IMR-90 (cell line): ENCODE measurements around the gene CCDC7. TPM values are rescaled to one million over a fixed set of nuclear protein-coding genes. Genes with fewer than 3 reads are reported as not detected.

Source experiments
- ATAC-seq: fragments of 200-7000 bp; cut with Tn5 transposase; 2 replicates; pipeline ENCODE4 v1.9.1; 2020; ENCODE audit warnings: low read depth, mild to moderate bottlenecking, moderate library complexity
- BruUV-seq: library from RNA; stranded (reverse); fragments of 400-500 nt; replicated peaks from 2 replicates; lab custom pipeline; 2021; lab: Mats Ljungman, UMichigan
- CTCF ChIA-PET: fragments of 300-600 bp; formaldehyde crosslinking; extraction: SDS; loops from one replicate; lab custom pipeline; 2021; ENCODE audit warnings: antibody characterized with exemption; lab: Yijun Ruan, JAX
- POLR2A ChIA-PET: fragments of 300-600 bp; sonication (Branson Sonifier 250); formaldehyde crosslinking; loops from one replicate; lab custom pipeline; 2022; ENCODE audit warnings: antibody characterized with exemption; ENCODE audit not compliant: unreplicated experiment; lab: Charles Lee
- DNase-seq: peaks from one replicate; pipeline ENCODE4 v3.0.0; 2013
- H2AFZ ChIP-seq: replicated peaks from 2 replicates; pipeline ENCODE3; 2013; ENCODE audit warnings: low read length, mild to moderate bottlenecking; ENCODE audit not compliant: poor library complexity
- H2AK5ac ChIP-seq: 2 replicates; pipeline ENCODE4 v1.6.1; 2013; ENCODE audit warnings: low read depth, low read length, inconsistent platforms
- H2AK9ac ChIP-seq: replicated peaks from 2 replicates; pipeline ENCODE3; 2013; ENCODE audit warnings: mild to moderate bottlenecking, low read depth, low read length, moderate library complexity; ENCODE audit not compliant: poor library complexity
- H2BK120ac ChIP-seq: 2 replicates; pipeline ENCODE4 v1.6.1; 2013; ENCODE audit warnings: low read depth, low read length, inconsistent platforms
- H2BK15ac ChIP-seq: 3 replicates; pipeline ENCODE4 v1.6.1; 2013; ENCODE audit warnings: low read depth, low read length, inconsistent platforms
- H2BK20ac ChIP-seq: 2 replicates; pipeline ENCODE4 v1.6.1; 2013; ENCODE audit warnings: low read depth, mild to moderate bottlenecking, inconsistent platforms, low read length, moderate library complexity
- H2BK5ac ChIP-seq: 2 replicates; pipeline ENCODE4 v1.6.1; 2013; ENCODE audit warnings: mild to moderate bottlenecking, low read depth, low read length, inconsistent platforms; ENCODE audit not compliant: poor library complexity, severe bottlenecking
- H3K14ac ChIP-seq: replicated peaks from 2 replicates; pipeline ENCODE4 v1.6.1; 2013; ENCODE audit warnings: low read depth, low read length, inconsistent platforms
- H3K18ac ChIP-seq: 2 replicates; pipeline ENCODE4 v1.6.1; 2013; ENCODE audit warnings: low read depth, low read length, control low read depth
- H3K23ac ChIP-seq: 2 replicates; pipeline ENCODE4 v1.6.1; 2013; ENCODE audit warnings: low read depth, low read length, inconsistent platforms
- H3K27ac ChIP-seq: 2 replicates; pipeline ENCODE4 v1.5.1; 2013; ENCODE audit warnings: mild to moderate bottlenecking, control low read depth, low read length; ENCODE audit not compliant: insufficient read depth
- H3K27me3 ChIP-seq: 2 replicates; pipeline ENCODE4 v1.6.1; 2013; ENCODE audit warnings: low read length; ENCODE audit not compliant: control insufficient read depth, insufficient read depth
- H3K36me3 ChIP-seq: 2 replicates; pipeline ENCODE4 v1.6.1; 2013; ENCODE audit warnings: low read length, mixed read lengths; ENCODE audit not compliant: control insufficient read depth, insufficient read depth
- H3K4ac ChIP-seq: 2 replicates; pipeline ENCODE4 v1.6.1; 2013; ENCODE audit warnings: low read depth, low read length, inconsistent platforms
- H3K4me1 ChIP-seq: 2 replicates; pipeline ENCODE4 v1.6.1; 2013; ENCODE audit warnings: low read length, mixed read lengths; ENCODE audit not compliant: control insufficient read depth, insufficient read depth
- H3K4me2 ChIP-seq: 2 replicates; pipeline ENCODE4 v1.6.1; 2013; ENCODE audit warnings: low read depth, mild to moderate bottlenecking, control low read depth, low read length, moderate library complexity
- H3K4me3 ChIP-seq: 2 replicates; pipeline ENCODE4 v1.5.1; 2013; ENCODE audit warnings: low read depth, mild to moderate bottlenecking, control low read depth, low read length, moderate library complexity; ENCODE audit not compliant: insufficient read depth
- H3K56ac ChIP-seq: 2 replicates; pipeline ENCODE4 v1.6.1; 2013; ENCODE audit warnings: low read length, inconsistent platforms; ENCODE audit not compliant: insufficient read depth; ENCODE audit errors: extremely low read depth
- H3K79me1 ChIP-seq, 2 experiments: 2 replicates each; pipeline ENCODE4 v1.6.1; 2013; ENCODE audit warnings: low read length in 2 of 2, inconsistent platforms in 1 of 2, low read depth in 1 of 2
- H3K9ac ChIP-seq: 2 replicates; pipeline ENCODE4 v1.6.1; 2013; ENCODE audit warnings: low read depth, low read length, control low read depth
- H3K9me1 ChIP-seq: 2 replicates; pipeline ENCODE4 v1.6.1; 2013; ENCODE audit warnings: low read length, inconsistent platforms; ENCODE audit not compliant: insufficient read depth
- H3K9me3 ChIP-seq: 2 replicates; pipeline ENCODE4 v1.6.1; 2013; ENCODE audit warnings: low read length; ENCODE audit not compliant: control insufficient read depth, insufficient read depth
- H4K20me1 ChIP-seq: 2 replicates; pipeline ENCODE4 v1.6.1; 2013; ENCODE audit warnings: low read length, inconsistent platforms; ENCODE audit not compliant: insufficient read depth
- H4K5ac ChIP-seq: 2 replicates; pipeline ENCODE4 v1.6.1; 2013; ENCODE audit warnings: mild to moderate bottlenecking, low read depth, low read length, control low read depth
- H4K8ac ChIP-seq, 2 experiments: 2 replicates each; pipeline ENCODE4 v1.6.1; 2013; ENCODE audit warnings: low read depth in 2 of 2, low read length in 2 of 2, control low read depth in 1 of 2, inconsistent platforms in 1 of 2
- H4K91ac ChIP-seq: 2 replicates; pipeline ENCODE4 v1.6.1; 2013; ENCODE audit warnings: low read depth, low read length, inconsistent platforms; ENCODE audit not compliant: insufficient read depth
- BHLHE40 ChIP-seq: fragments of 150-350 bp; IDR thresholded peaks from 2 replicates; pipeline ENCODE4 v1.6.1; 2016; ENCODE audit warnings: mild to moderate bottlenecking, low read depth, low read length
- CEBPB ChIP-seq: IDR thresholded peaks from 2 replicates; pipeline ENCODE4 v1.6.1; 2012; ENCODE audit warnings: low read depth, low read length, improper control_type of control experiment
- CHD1 ChIP-seq: IDR thresholded peaks from 2 replicates; pipeline ENCODE4 v1.6.1; 2012; ENCODE audit warnings: low read depth, low read length, improper control_type of control experiment
- FOS ChIP-seq: fragments of 150-350 bp; IDR thresholded peaks from 2 replicates; pipeline ENCODE4 v1.6.1; 2016; ENCODE audit warnings: low read depth, low read length
- MAFK ChIP-seq: IDR thresholded peaks from 2 replicates; pipeline ENCODE4 v1.6.1; 2012; ENCODE audit warnings: low read depth, low read length, improper control_type of control experiment
- MAZ ChIP-seq: IDR thresholded peaks from 2 replicates; pipeline ENCODE4 v1.6.1; 2012; ENCODE audit warnings: low read depth, mild to moderate bottlenecking, low read length, improper control_type of control experiment, moderate library complexity, borderline replicate concordance
- MXI1 ChIP-seq: IDR thresholded peaks from 2 replicates; pipeline ENCODE4 v1.6.1; 2012; ENCODE audit warnings: low read depth, mild to moderate bottlenecking, low read length, moderate library complexity, borderline replicate concordance
- NFE2L2 ChIP-seq: fragments of 150-350 bp; IDR thresholded peaks from 2 replicates; pipeline ENCODE4 v1.6.1; 2016; ENCODE audit warnings: low read depth, mild to moderate bottlenecking, low read length
- POLR2A ChIP-seq: IDR thresholded peaks from 2 replicates; pipeline ENCODE4 v1.6.1; 2012; ENCODE audit warnings: mild to moderate bottlenecking, low read depth, low read length
- RAD21 ChIP-seq: IDR thresholded peaks from 2 replicates; pipeline ENCODE4 v1.6.1; 2012; ENCODE audit warnings: low read length, improper control_type of control experiment
- RCOR1 ChIP-seq: IDR thresholded peaks from 2 replicates; pipeline ENCODE4 v1.6.1; 2012; ENCODE audit warnings: mild to moderate bottlenecking, low read length, improper control_type of control experiment; ENCODE audit not compliant: insufficient replicate concordance
- RFX5 ChIP-seq: IDR thresholded peaks from 2 replicates; pipeline ENCODE4 v1.8.0; 2012; ENCODE audit warnings: low read depth, mild to moderate bottlenecking, low read length, moderate library complexity
- WGBS, 2 experiments: methylation state at CpG; one replicate each; pipeline versions ENCODE4 v1.1.5 to v1.1.7; 2013; ENCODE audit warnings: missing lambda C conversion rate in 2 of 2; ENCODE audit not compliant: insufficient read length in 1 of 2; ENCODE audit errors: extremely low coverage in 2 of 2; 5-methylcytosine and 5-hydroxymethylcytosine counted together
- dilution Hi-C: fragments of 300-500 bp; cut with HindIII; formaldehyde crosslinking; loops from one replicate; pipeline ENCODE4 v1.14.3; 2018; ENCODE audit warnings: low sequenced_read_pairs; ENCODE audit not compliant: unreplicated experiment
- in situ Hi-C: fragments of 300-500 bp; cut with MboI; formaldehyde crosslinking; loops from 3 replicates; pipeline ENCODE4 v1.14.3; 2019; ENCODE audit warnings: low sequenced_read_pairs, inconsistent platforms, mixed read lengths
- intact Hi-C: fragments of 100-400 bp; cut with micrococcal nuclease; formaldehyde crosslinking; loops from 2 replicates; pipeline ENCODE4 v1.10.0; 2022
- polyA plus RNA-seq, 3 experiments: library from polyadenylated mRNA; depleted of rRNA; stranded (reverse); fragments of >200 nt; gene quantifications; 2 replicates each; pipeline ENCODE4 v1.2.3, GENCODE V29; 2012; ENCODE audit warnings: low replicate concordance in 1 of 3
- total RNA-seq: library from RNA; depleted of rRNA; stranded (reverse); fragments of >200 nt; gene quantifications from 2 replicates; pipeline ENCODE4 v1.2.3, GENCODE V29; 2012
- TF ChIP-seq, protein P1 (sequence below): conservative IDR thresholded peaks from 2 replicates; pipeline ENCODE4 v1.5.1; 2012; ENCODE audit warnings: mild to moderate bottlenecking, low read depth, low read length, improper control_type of control experiment
- TF ChIP-seq, protein P2 (sequence below): fragments of 150-350 bp; IDR thresholded peaks from 2 replicates; pipeline ENCODE4 v1.6.1; 2016; ENCODE audit warnings: low read depth, mild to moderate bottlenecking, low read length, moderate library complexity, borderline replicate concordance

CCDC7 gene
- total and polyA plus RNA-seq, 2 of the 4 experiments (the other 2 are of a cell fraction) = 0.74 to 4.3 TPM

DNA sequence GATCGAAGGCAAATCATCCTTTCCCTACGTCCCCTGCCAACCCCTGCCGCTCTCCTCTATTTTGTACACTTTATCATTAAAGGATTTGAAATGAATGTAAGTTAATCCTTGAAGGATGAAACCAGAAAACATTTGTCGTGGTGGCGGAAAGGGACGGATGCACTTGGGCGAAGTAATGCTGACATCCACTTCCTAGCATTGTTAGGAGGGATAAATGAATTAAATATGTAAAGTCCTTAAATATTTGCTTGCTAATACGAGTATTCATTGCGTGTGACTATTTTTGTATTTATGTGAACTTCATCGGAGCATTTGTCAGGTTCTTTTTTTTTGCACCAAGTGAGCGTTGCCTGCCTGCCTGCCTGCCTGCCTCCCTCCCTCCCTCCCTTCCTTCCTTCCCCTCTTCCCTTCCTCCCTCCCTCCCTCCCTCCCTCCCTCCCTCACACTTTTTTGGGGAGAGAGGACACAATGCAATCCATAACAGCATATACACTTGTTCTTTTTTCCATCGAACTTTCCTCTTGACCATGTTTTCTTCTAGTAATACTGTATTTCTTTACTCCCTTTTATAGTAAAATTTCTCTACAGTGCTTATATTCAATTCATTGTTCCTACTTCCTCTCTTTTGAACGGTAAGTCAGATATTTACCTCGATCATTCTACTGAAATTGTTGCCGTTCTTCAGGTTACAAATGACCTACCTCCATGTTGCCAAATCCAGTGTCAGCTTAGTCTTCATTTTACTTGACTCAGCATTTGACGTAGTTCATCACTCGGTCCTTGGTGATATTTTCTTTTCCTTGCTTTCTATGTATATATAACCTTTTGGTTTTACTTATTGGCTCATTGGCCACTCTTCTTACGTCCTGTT, 831 bp downstream of the CCDC7 start:
- DNase-seq = peak; percentile 22
- CTCF ChIA-PET = interaction anchor here (1.7 kb wide), 1 partner anchor 7 kb away, joined by 4 read pairs; no protein-coding TSS in a partner anchor
- WGBS, 2 experiments = 0% methylated on average over 4 of the region's 18 CpGs; no CpG with 5 or more reads in 1 of the 2 experiments
- H3K23ac ChIP-seq = peak overlapping the region; percentile 91
- POLR2A ChIA-PET = no interaction called here
- H3K9me3 ChIP-seq = no peaks in the 10 kb centered on the region
- peak overlapping the region; percentile 96 to 99 for H4K8ac ChIP-seq
- H3K14ac ChIP-seq = peak overlapping the region; percentile 99
- no peaks in the 10 kb centered on the region for H3K27me3 ChIP-seq
- no peaks in the 10 kb centered on the region for H3K36me3 ChIP-seq
- ATAC-seq = peak; percentile 8
- H3K79me1 ChIP-seq = peaks cover 13 to 16% of the 10 kb centered on the region in 2 experiments
- peak overlapping the region; percentile 82 for H3K9ac ChIP-seq
- no TSS peak for BruUV-seq
- H2AFZ ChIP-seq = peak overlapping the region; percentile 95
- peak overlapping the region; percentile 83 for H2BK20ac ChIP-seq
- peak overlapping the region; percentile 56 for H3K4me3 ChIP-seq
- H3K4ac ChIP-seq = peak overlapping the region; percentile 97
- intact Hi-C loops (loop anchor here (1.0 to 2.0 kb wide), 4 partner anchors 29 to 562 kb away; no protein-coding TSS in a partner anchor), in situ Hi-C loops (no loop called here), dilution Hi-C loops (no loop called here)
- no peaks in the 10 kb centered on the region for H3K9me1 ChIP-seq
- H4K91ac ChIP-seq = peak overlapping the region; percentile 78
- peak overlapping the region; percentile 84 for H2BK5ac ChIP-seq
- H3K18ac ChIP-seq = peak overlapping the region; percentile 91
- peak overlapping the region; percentile 87 for H3K27ac ChIP-seq
- peak overlapping the region; percentile 92 for H2BK120ac ChIP-seq
- peak overlapping the region; percentile 72 for H2AK5ac ChIP-seq
- peak overlapping the region; percentile 95 for H3K4me2 ChIP-seq
- peak overlapping the region; percentile 97 for H4K5ac ChIP-seq
- H2BK15ac ChIP-seq = peak overlapping the region; percentile 71; the same call in 1 of the 3 replicates
- no peaks in the 10 kb centered on the region; the same call in 1 of the 2 replicates for H3K4me1 ChIP-seq
- H3K56ac ChIP-seq = peak overlapping the region; percentile 97
- no peaks in the 10 kb centered on the region for H4K20me1 ChIP-seq
- H2AK9ac ChIP-seq = peak overlapping the region; percentile 98
- TF ChIP-seq MAZ = no peak
- no peak for TF ChIP-seq POLR2A
- TF ChIP-seq RCOR1 = no peak
- TF ChIP-seq RAD21 = no peak
- TF ChIP-seq MXI1 = no peak
- no peak for TF ChIP-seq MAFK
- TF ChIP-seq CEBPB = no peak
- no peak for TF ChIP-seq NFE2L2
- TF ChIP-seq, protein P1, sequence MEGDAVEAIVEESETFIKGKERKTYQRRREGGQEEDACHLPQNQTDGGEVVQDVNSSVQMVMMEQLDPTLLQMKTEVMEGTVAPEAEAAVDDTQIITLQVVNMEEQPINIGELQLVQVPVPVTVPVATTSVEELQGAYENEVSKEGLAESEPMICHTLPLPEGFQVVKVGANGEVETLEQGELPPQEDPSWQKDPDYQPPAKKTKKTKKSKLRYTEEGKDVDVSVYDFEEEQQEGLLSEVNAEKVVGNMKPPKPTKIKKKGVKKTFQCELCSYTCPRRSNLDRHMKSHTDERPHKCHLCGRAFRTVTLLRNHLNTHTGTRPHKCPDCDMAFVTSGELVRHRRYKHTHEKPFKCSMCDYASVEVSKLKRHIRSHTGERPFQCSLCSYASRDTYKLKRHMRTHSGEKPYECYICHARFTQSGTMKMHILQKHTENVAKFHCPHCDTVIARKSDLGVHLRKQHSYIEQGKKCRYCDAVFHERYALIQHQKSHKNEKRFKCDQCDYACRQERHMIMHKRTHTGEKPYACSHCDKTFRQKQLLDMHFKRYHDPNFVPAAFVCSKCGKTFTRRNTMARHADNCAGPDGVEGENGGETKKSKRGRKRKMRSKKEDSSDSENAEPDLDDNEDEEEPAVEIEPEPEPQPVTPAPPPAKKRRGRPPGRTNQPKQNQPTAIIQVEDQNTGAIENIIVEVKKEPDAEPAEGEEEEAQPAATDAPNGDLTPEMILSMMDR = no peak
- TF ChIP-seq CHD1 = no peak
- no peak for TF ChIP-seq BHLHE40
- no peak for TF ChIP-seq FOS
- no peak for TF ChIP-seq RFX5
- TF ChIP-seq, protein P2, sequence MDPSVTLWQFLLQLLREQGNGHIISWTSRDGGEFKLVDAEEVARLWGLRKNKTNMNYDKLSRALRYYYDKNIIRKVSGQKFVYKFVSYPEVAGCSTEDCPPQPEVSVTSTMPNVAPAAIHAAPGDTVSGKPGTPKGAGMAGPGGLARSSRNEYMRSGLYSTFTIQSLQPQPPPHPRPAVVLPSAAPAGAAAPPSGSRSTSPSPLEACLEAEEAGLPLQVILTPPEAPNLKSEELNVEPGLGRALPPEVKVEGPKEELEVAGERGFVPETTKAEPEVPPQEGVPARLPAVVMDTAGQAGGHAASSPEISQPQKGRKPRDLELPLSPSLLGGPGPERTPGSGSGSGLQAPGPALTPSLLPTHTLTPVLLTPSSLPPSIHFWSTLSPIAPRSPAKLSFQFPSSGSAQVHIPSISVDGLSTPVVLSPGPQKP = no peak
